Cardiac muscle cell (in vitro differentiated cells and primary cell): Measurements from ENCODE around the gene COL1A1. TPM values are rescaled to one million over a fixed set of nuclear protein-coding genes. Genes with fewer than 3 reads are reported as not detected.

Experiments used
- DNase-seq, 2 donors: peaks; one replicate each; pipeline versions ENCODE4 v3.0.0 to v3.0.0-alpha.2; 2010 to 2017; ENCODE audit warnings: low read depth in 1 of 2, low spot score in 1 of 2
- H3K27ac ChIP-seq: fragments of 200-600 bp; sonication (generic); 2 replicates; pipeline ENCODE4 v1.5.1; 2016
- H3K27me3 ChIP-seq: fragments of 200-600 bp; sonication (generic); 2 replicates; pipeline ENCODE4 v1.6.0; 2016; ENCODE audit warnings: control low read depth
- H3K36me3 ChIP-seq: fragments of 200-600 bp; sonication (generic); 2 replicates; pipeline ENCODE4 v1.5.1; 2016; ENCODE audit warnings: control low read depth
- H3K4me1 ChIP-seq: fragments of 200-600 bp; sonication (generic); 2 replicates; pipeline ENCODE4 v1.8.1; 2017; ENCODE audit warnings: low read depth, mild to moderate bottlenecking, mixed run types
- H3K4me3 ChIP-seq: fragments of 200-600 bp; sonication (generic); 2 replicates; pipeline ENCODE4 v1.5.1; 2016; ENCODE audit warnings: mild to moderate bottlenecking
- H3K9me3 ChIP-seq: fragments of 200-600 bp; sonication (generic); 2 replicates; pipeline ENCODE4 v1.5.1; 2017; ENCODE audit warnings: low read depth, mild to moderate bottlenecking, control low read depth
- polyA plus RNA-seq: library from polyadenylated mRNA; unstranded; fragments of >200 nt; fragmentation: Nextera tagmentation; extraction: Ambion mirVana; gene quantifications from 2 replicates; pipeline ENCODE4 v1.2.1, GENCODE V29; 2016
- total RNA-seq: library from RNA; depleted of rRNA; stranded (reverse); fragments of >200 nt; gene quantifications from 2 replicates; pipeline ENCODE4 v1.2.3, GENCODE V29; 2016
- TF ChIP-seq, protein P1 (sequence below): IDR thresholded peaks from 2 replicates; pipeline ENCODE4 v1.5.1; 2012; ENCODE audit warnings: low read depth, mild to moderate bottlenecking, low read length

COL1A1 gene
- total and polyA plus RNA-seq, 2 experiments from 2014 or later, result 127 to 261 TPM

DNA sequence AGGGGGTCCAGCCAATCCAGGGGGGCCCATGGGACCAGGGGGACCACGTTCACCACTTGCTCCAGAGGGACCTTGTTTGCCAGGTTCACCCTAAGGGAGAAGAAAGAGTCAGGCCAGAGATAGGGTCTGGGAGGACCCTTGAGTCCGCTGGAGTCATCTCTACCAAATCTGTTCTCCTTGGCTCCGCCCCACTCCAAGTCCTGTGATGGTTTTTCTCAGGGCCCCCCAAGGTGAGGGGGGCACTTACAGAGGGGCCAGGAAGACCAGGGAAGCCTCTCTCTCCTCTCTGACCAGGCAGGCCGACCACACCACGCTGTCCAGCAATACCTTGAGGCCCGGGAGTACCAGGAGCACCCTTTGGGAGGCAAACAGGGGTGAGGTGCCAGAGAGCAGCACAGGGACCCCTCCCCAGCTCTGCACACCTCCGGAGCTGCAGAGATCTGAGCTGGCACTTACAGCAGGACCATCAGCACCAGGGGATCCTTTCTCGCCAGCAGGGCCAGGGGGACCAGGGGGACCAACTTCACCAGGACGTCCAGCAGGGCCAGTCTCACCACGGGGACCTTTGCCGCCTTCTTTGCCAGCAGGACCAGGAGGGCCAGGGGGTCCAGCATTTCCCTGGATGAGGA is 12.4 kb downstream of the COL1A1 start:
- TF ChIP-seq, protein P1, sequence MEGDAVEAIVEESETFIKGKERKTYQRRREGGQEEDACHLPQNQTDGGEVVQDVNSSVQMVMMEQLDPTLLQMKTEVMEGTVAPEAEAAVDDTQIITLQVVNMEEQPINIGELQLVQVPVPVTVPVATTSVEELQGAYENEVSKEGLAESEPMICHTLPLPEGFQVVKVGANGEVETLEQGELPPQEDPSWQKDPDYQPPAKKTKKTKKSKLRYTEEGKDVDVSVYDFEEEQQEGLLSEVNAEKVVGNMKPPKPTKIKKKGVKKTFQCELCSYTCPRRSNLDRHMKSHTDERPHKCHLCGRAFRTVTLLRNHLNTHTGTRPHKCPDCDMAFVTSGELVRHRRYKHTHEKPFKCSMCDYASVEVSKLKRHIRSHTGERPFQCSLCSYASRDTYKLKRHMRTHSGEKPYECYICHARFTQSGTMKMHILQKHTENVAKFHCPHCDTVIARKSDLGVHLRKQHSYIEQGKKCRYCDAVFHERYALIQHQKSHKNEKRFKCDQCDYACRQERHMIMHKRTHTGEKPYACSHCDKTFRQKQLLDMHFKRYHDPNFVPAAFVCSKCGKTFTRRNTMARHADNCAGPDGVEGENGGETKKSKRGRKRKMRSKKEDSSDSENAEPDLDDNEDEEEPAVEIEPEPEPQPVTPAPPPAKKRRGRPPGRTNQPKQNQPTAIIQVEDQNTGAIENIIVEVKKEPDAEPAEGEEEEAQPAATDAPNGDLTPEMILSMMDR, result no peak

DNA sequence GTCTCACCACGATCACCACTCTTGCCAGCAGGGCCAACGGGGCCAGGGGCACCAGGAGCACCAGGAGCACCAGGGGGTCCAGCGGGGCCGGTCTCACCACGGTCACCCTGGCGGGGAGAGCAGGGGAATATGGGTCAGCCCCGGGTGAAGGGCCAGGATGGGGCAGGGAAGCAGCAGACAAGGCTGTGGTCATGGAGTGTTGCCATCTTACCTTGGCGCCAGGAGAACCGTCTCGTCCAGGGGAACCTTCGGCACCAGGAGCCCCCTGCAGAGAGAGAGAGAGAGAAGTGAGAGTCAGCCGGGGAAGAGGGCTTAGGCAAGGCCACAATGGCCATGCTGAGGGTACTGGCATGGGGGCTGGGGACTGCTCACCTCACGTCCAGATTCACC is 12.9 kb downstream of the COL1A1 start:
- no peak overlapping the region for H3K4me3 ChIP-seq
- TF ChIP-seq, protein P1, result no peak
- H3K9me3 ChIP-seq, result no peaks in the 10 kb centered on the region
- H3K4me1 ChIP-seq, result peaks cover 11% of the 10 kb centered on the region
- no peaks in the 10 kb centered on the region for H3K27me3 ChIP-seq
- no peak for DNase-seq
- peaks cover 42% of the 10 kb centered on the region for H3K36me3 ChIP-seq
- no peak overlapping the region for H3K27ac ChIP-seq

More for the DNA sequence above, 12.4 kb downstream of the COL1A1 start:
- Histone ChIP-seq H3K4me1 (peaks cover 8% of the 10 kb centered on the region), H3K27ac (no peak overlapping the region), H3K36me3 (peaks cover 45% of the 10 kb centered on the region), H3K9me3 (no peaks in the 10 kb centered on the region), H3K4me3 (no peak overlapping the region), H3K27me3 (no peaks in the 10 kb centered on the region)
- peak in 1 of 2 donors; percentile 56 for DNase-seq

DNA sequence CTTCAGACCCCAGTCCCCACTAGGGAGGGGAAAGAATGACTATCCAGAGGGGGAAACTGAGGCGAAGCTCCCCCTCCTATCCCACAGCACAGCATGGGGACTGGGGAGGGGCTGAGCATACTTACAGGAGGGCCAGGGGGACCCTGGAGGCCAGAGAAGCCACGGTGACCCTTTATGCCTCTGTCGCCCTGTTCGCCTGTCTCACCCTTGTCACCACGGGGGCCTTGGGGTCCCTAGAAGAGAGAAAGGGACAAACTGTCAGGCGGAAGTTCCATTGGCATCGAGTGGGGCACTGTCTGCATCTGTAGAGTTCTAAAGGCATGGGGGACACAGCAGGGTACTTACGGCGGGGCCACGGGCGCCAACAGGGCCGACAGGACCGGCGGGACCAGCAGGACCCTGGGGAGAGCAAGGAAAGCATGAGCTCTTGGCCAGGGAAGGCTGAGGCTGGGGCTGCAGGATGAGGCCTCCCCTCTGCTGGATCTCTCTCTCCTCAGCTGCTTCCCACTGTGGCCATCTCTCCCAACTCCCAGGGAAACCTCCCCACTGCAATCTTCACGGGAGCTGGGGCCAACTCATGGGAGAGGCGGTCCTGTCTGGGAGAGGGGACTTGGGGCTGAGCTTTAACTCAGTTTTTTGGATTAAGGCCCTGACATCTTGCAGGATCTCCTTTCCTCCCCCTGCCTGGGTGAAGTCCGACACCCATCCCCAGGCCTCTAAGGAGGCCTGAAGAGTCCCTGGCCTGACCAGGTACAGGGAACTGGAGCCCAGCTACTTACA is 13.5 kb downstream of the COL1A1 start:
- no peaks in the 10 kb centered on the region for H3K9me3 ChIP-seq
- H3K27ac ChIP-seq, result no peak overlapping the region
- peaks cover 40% of the 10 kb centered on the region for H3K36me3 ChIP-seq
- TF ChIP-seq, protein P1, result no peak
- H3K27me3 ChIP-seq, result no peaks in the 10 kb centered on the region
- peak in 1 of 2 donors; percentile 78 for DNase-seq
- H3K4me3 ChIP-seq, result no peak overlapping the region
- peaks cover 11% of the 10 kb centered on the region for H3K4me1 ChIP-seq

DNA sequence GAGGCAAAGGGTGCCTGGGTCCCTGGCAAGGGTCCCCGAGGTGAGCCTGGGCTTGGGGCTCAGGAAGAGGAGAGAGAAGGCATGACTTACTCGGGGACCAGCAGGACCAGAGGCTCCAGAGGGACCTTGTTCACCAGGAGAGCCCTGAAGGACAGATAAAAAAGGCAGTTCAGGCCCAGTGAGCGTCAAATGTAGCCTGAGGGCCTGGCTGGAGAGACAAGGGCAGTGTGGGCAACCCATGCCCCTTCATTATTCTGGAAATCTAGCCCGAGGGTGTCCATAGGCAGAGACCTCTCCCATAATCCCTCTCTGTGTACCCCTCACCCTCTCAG is 14.1 kb downstream of the COL1A1 start:
- Histone ChIP-seq H3K36me3 (peaks cover 34% of the 10 kb centered on the region), H3K4me3 (no peak overlapping the region), H3K27me3 (no peaks in the 10 kb centered on the region), H3K9me3 (no peaks in the 10 kb centered on the region), H3K4me1 (peaks cover 11% of the 10 kb centered on the region), H3K27ac (no peak overlapping the region)
- DNase-seq, result peak in 1 of 2 donors; percentile 73
- TF ChIP-seq, protein P1, result no peak

DNA sequence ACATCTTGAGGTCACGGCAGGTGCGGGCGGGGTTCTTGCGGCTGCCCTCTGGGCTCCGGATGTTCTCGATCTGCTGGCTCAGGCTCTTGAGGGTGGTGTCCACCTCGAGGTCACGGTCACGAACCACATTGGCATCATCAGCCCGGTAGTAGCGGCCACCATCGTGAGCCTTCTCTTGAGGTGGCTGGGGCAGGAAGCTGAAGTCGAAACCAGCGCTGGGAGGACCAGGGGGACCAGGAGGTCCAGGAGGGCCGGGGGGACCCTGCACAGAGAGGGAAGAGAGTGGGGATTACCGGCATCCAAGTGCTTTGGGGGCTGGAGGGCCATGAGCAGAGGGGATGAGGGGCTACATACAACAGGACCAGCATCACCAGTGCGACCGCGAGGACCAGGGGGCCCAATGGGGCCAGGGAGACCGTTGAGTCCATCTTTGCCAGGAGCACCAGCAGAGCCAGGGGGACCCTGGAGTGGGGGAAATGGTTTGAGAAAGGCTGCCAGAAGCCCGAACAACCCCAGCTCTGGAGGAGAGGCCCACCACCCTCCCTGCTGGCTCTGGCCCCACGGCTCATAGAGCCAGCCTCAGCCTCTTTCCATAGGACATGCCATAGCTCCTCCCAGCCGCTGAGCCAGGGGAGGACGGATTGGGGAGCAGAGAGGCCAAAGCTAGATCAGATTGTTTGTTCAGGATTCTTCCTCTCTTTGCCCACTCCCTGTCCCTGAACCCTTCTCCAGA is 14.6 kb downstream of the COL1A1 start:
- Histone ChIP-seq H3K9me3 (no peaks in the 10 kb centered on the region), H3K36me3 (peaks cover 33% of the 10 kb centered on the region), H3K27ac (no peak overlapping the region), H3K4me1 (peaks cover 11% of the 10 kb centered on the region), H3K4me3 (no peak overlapping the region), H3K27me3 (no peaks in the 10 kb centered on the region)
- DNase-seq, result peak in 1 of 2 donors; percentile 83
- TF ChIP-seq, protein P1, result no peak
